ENCODE measurements around the gene ZBTB7C.

ZBTB7C gene

DNA sequence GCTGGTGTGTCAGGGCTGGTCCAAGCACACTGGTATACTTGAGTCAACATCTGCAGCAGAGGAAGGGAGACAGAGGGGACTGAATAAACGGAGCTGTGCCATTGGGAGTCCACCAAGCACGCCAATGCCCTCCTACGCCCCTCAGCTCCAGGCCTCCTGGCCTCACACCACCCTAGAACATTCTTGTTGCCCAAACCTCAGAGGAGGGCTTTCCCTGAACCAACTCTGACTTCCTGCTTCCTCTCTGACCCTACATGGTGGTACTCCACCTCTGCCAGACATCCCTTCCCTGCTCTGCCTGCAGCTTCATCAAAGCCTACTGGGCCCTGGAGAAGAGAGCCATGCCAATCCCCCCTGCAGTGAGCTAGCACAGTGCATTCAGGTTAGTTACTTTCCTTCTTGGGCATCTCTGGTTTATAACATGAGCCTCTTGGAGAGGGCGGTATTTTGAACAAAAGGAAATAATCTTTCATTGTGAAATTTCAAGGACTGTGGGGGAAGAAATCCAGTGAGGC is 54.4 kb downstream of the ZBTB7C start:
- no peaks in the 10 kb centered on the region for H4K20me1 ChIP-seq (ENCODE audit: low read depth, low read length)
- H2AFZ ChIP-seq (ENCODE audit: low read depth, low read length, severe bottlenecking), result no peak overlapping the region
- no peak overlapping the region for H3K9ac ChIP-seq (ENCODE audit: low read length)
- no peaks in the 10 kb centered on the region for H3K9me3 ChIP-seq (ENCODE audit: insufficient read depth, low read length)
- TF ChIP-seq EZH2phosphoT487 (conservative IDR thresholded peaks at IDR 0.05; ENCODE audit: low read length), result no peak
- TF ChIP-seq, protein P1, sequence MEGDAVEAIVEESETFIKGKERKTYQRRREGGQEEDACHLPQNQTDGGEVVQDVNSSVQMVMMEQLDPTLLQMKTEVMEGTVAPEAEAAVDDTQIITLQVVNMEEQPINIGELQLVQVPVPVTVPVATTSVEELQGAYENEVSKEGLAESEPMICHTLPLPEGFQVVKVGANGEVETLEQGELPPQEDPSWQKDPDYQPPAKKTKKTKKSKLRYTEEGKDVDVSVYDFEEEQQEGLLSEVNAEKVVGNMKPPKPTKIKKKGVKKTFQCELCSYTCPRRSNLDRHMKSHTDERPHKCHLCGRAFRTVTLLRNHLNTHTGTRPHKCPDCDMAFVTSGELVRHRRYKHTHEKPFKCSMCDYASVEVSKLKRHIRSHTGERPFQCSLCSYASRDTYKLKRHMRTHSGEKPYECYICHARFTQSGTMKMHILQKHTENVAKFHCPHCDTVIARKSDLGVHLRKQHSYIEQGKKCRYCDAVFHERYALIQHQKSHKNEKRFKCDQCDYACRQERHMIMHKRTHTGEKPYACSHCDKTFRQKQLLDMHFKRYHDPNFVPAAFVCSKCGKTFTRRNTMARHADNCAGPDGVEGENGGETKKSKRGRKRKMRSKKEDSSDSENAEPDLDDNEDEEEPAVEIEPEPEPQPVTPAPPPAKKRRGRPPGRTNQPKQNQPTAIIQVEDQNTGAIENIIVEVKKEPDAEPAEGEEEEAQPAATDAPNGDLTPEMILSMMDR (IDR thresholded peaks at IDR 0.05; ENCODE audit: insufficient read depth, low read length, poor library complexity, severe bottlenecking), result no peak
- no peak overlapping the region for H3K4me2 ChIP-seq (ENCODE audit: low read depth, low read length, poor library complexity, severe bottlenecking)
- no peaks in the 10 kb centered on the region for H3F3A ChIP-seq (ENCODE audit: insufficient read depth)
- no peaks in the 10 kb centered on the region for H3K79me2 ChIP-seq (ENCODE audit: insufficient read depth, low read length)
- H3K9me2 ChIP-seq (replicated peaks; ENCODE audit: insufficient read depth, low read length), result no peaks in the 10 kb centered on the region
- H3K36me3 ChIP-seq (ENCODE audit: low read length), result no peaks in the 10 kb centered on the region
- H3K27me3 ChIP-seq (ENCODE audit: low read length), result no peaks in the 10 kb centered on the region
- no peak overlapping the region for H3K27ac ChIP-seq (ENCODE audit: low read depth, low read length)
- H3K4me3 ChIP-seq (ENCODE audit: insufficient read depth, low read length, poor library complexity, severe bottlenecking), result no peak overlapping the region

DNA sequence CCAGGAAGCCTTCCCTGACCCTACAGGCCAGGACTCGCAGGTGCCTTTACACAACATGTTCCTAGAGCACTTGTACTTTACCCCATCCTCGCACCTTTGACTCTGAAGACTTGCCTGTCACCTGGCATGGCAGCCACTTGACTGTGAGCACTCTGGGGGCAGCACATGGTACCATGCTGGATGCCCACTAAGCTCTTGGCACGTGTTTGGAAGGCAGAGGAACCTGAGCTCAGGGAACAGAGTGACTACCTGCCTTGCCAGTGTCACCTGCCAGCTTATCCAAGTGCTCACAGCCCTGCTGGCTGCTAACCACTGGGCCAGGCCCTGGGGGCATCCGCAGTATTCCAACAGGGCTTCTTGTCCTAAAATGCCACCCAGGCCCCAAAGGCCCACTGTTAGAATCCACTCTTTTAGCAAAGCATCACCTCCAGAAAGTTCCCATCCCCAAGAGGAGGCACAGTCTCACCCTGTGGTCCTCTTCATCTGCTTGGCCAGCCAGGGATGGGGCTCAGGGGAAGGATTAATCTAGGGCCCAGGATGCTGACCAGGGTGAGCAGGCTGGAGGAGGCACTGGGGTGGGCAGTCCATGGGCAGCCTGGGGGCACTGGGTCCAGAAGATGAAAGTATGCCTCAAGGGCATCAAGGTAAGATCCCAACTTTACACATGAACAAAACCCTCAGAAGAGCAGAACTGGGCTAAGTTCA is 57.0 kb downstream of the ZBTB7C start:
- H3K4me3 ChIP-seq (ENCODE audit: insufficient read depth, low read length, poor library complexity, severe bottlenecking), result no peak overlapping the region

DNA sequence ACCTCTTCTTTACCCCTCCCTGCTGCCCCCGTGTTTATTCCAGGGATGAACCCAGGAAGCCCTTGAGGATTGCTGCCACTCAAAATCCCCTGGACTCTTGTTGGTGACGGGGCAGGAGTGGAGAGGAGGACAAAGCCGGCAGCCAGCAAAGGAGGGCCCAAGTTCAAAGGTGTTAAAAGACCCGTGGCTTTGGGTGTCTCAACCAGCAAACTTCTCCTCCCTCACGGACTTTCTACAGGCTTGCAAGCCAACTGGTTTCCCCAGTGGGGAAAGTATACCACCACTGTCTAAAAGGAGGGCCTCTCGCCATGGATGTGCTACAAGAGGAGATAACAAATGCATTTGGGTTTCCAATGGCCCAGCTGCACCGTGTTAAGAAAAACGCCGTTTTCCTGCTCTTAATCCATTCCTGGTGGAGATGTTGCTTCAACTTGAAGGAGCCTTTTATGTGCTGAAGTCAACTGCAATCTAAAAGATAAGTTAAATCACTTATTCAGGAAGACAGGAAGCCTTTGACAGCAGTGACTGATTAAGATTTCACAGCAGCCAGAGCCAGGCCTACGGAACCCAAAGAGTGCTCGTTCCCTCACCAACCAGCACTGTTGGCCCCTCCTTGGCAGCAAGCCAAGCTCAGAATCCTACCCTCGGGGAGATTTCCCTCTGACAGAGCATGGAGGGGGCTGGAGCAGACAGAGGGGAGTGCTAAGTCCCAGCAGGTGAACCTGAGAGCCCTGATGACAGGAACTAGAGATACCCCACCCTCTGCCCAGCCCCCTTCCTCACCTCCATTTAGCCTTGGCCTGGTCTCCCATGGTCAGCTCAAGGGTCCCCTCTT is 57.8 kb downstream of the ZBTB7C start:
- H3K9ac ChIP-seq (ENCODE audit: low read length), result no peak overlapping the region
- H3K9me3 ChIP-seq (ENCODE audit: insufficient read depth, low read length), result no peaks in the 10 kb centered on the region
- H3K27ac ChIP-seq (ENCODE audit: low read depth, low read length), result no peak overlapping the region
- H3K9me2 ChIP-seq (replicated peaks; ENCODE audit: insufficient read depth, low read length), result no peaks in the 10 kb centered on the region
- H3K79me2 ChIP-seq (ENCODE audit: insufficient read depth, low read length), result no peaks in the 10 kb centered on the region
- no peak overlapping the region for H3K4me3 ChIP-seq (ENCODE audit: insufficient read depth, low read length, poor library complexity, severe bottlenecking)
- TF ChIP-seq, protein P1 (IDR thresholded peaks at IDR 0.05; ENCODE audit: insufficient read depth, low read length, poor library complexity, severe bottlenecking), result no peak
- TF ChIP-seq EZH2phosphoT487 (conservative IDR thresholded peaks at IDR 0.05; ENCODE audit: low read length), result no peak
- no peaks in the 10 kb centered on the region for H3F3A ChIP-seq (ENCODE audit: insufficient read depth)
- H3K36me3 ChIP-seq (ENCODE audit: low read length), result no peaks in the 10 kb centered on the region
- H4K20me1 ChIP-seq (ENCODE audit: low read depth, low read length), result no peaks in the 10 kb centered on the region
- H3K27me3 ChIP-seq (ENCODE audit: low read length), result no peaks in the 10 kb centered on the region
- no peak overlapping the region for H3K4me2 ChIP-seq (ENCODE audit: low read depth, low read length, poor library complexity, severe bottlenecking)
- H2AFZ ChIP-seq (ENCODE audit: low read depth, low read length, severe bottlenecking), result no peak overlapping the region

More for the DNA sequence above, 57.0 kb downstream of the ZBTB7C start:
- Histone ChIP-seq H2AFZ (ENCODE audit: low read depth, low read length, severe bottlenecking) (no peak overlapping the region), H3K4me2 (ENCODE audit: low read depth, low read length, poor library complexity, severe bottlenecking) (no peak overlapping the region), H3K9me2 (replicated peaks; ENCODE audit: insufficient read depth, low read length) (no peaks in the 10 kb centered on the region), H4K20me1 (ENCODE audit: low read depth, low read length) (no peaks in the 10 kb centered on the region), H3K79me2 (ENCODE audit: insufficient read depth, low read length) (no peaks in the 10 kb centered on the region), H3K27me3 (ENCODE audit: low read length) (no peaks in the 10 kb centered on the region), H3K9ac (ENCODE audit: low read length) (no peak overlapping the region), H3K9me3 (ENCODE audit: insufficient read depth, low read length) (no peaks in the 10 kb centered on the region), H3K27ac (ENCODE audit: low read depth, low read length) (no peak overlapping the region), H3F3A (ENCODE audit: insufficient read depth) (no peaks in the 10 kb centered on the region), H3K36me3 (ENCODE audit: low read length) (no peaks in the 10 kb centered on the region)
- no peak for TF ChIP-seq EZH2phosphoT487 (conservative IDR thresholded peaks at IDR 0.05; ENCODE audit: low read length)

Measured in SU-DHL-6 (cell line).